HG03064 (cell line): ENCODE results near the gene RXFP4.

Source experiments
- ATAC-seq: cut with Tn5 transposase; IDR thresholded peaks from one replicate; pipeline ENCODE4 v1.9.1; 2021; ENCODE audit warnings: low read depth; ENCODE audit not compliant: unreplicated experiment

RXFP4 gene

GRCh38 chr1:155954645-155955044 is 13.2 kb downstream of the RXFP4 start:
- no peak for ATAC-seq

- no peak for ATAC-seq
These were observed 16.0 kb downstream of the RXFP4 start for GRCh38 chr1:155957411-155957915.

GRCh38 chr1:155960081-155960745 is 18.8 kb downstream of the RXFP4 start:
- no peak for ATAC-seq

GRCh38 chr1:155961937-155962336 is 20.5 kb downstream of the RXFP4 start:
- no peak for ATAC-seq

- no peak for ATAC-seq
These were observed 21.3 kb downstream of the RXFP4 start for GRCh38 chr1:155962599-155963211.

- ATAC-seq: no peak
These were observed 22.8 kb downstream of the RXFP4 start for GRCh38 chr1:155964193-155964592.

- ATAC-seq: no peak
These were observed 24.7 kb downstream of the RXFP4 start for GRCh38 chr1:155966135-155966534.

GRCh38 chr1:155966750-155967149 is 25.3 kb downstream of the RXFP4 start:
- no peak for ATAC-seq

- no peak for ATAC-seq
These were observed 26.1 kb downstream of the RXFP4 start for GRCh38 chr1:155967341-155968050.

- ATAC-seq: no peak
These were observed 26.6 kb downstream of the RXFP4 start for GRCh38 chr1:155968051-155968400.

GRCh38 chr1:155968670-155969069 is 27.2 kb downstream of the RXFP4 start:
- ATAC-seq: no peak

- ATAC-seq: no peak
These were observed 27.9 kb downstream of the RXFP4 start for GRCh38 chr1:155969377-155969791.

- peak; percentile 62 for ATAC-seq
These were observed 29.2 kb downstream of the RXFP4 start for GRCh38 chr1:155970531-155971167.

GRCh38 chr1:155971910-155972809 is 30.7 kb downstream of the RXFP4 start:
- ATAC-seq: no peak

- no peak for ATAC-seq
These were observed 32.3 kb downstream of the RXFP4 start for GRCh38 chr1:155973723-155974122.

GRCh38 chr1:155974208-155975115 is 33.0 kb downstream of the RXFP4 start:
- no peak for ATAC-seq

GRCh38 chr1:155975375-155976061 is 34.1 kb downstream of the RXFP4 start:
- ATAC-seq: no peak

- no peak for ATAC-seq
These were observed 34.8 kb downstream of the RXFP4 start for GRCh38 chr1:155976062-155976912.
